ENCODE measurements around the gene INSR.
"Not testable (repeated sequence)": the region's sequence is repeated elsewhere in the genome, so short reads cannot be mapped to it uniquely, and the experiment has no call there.

INSR gene

DNA sequence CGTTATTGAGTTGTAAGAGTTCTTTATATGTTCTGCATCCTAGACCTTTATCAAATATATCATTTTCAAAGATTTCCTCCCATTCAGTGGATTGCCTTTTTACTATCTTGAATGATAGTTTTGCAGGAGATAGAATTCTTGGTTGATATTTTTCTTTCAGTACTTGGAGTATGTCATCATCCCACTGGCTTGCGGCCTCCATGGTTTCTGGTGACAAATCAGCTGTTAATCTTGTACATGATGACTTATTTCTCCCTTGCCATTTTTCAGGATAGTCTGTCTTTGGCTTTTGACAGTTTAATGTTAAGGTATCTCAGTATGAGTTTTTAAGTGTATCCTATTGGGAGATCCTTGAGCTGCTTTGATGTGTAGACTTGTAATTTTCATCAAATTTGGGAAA is 216.2 kb downstream of the INSR start:
- DNase-seq: no peak

DNA sequence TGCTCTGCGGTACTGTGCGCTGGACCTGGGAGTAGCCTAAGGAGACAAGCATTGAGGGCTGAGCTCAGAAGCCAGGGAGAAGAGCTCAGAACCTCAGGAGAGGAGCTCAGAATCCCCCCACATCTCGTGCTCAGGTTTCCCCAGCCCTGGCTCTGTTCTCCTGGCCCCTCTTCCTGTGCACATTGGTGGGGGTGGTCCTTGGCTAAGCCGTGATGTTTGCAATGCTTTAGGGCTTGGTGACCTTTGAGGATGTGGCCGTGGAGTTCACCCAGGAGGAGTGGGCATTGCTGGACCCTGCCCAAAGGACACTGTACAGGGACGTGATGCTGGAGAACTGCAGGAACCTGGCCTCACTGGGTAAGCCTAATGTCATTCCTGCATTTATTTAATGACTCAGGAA is 218.1 kb downstream of the INSR start:
- no peak for DNase-seq

DNA sequence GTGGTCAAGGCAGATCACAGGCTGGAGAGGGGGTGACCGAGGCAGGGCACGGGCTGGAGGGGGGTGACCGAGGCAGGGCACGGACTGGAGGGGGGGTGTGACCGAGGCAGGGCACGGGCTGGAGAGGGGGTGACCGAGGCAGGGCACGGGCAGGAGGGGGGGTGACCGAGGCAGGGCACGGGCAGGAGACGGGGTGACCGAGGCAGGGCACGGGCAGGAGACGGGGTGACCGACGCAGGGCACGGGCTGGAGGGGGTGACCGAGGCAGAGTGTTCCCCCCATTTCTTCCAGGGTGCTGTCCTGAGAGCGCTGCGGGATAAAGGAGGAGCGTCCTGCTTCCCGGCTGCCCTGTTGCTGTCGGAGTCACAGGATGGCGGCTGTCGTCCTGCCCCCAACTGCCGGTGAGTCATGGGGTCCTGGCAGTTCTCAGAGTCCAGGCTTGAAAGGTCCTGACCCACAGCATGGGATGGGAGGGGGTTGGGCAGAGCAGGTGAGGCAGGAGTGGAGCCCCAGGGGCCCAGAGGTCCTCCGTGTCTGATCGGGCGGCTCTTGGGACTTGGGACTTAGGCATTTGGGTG is 219.4 kb downstream of the INSR start:
- DNase-seq: no peak

DNA sequence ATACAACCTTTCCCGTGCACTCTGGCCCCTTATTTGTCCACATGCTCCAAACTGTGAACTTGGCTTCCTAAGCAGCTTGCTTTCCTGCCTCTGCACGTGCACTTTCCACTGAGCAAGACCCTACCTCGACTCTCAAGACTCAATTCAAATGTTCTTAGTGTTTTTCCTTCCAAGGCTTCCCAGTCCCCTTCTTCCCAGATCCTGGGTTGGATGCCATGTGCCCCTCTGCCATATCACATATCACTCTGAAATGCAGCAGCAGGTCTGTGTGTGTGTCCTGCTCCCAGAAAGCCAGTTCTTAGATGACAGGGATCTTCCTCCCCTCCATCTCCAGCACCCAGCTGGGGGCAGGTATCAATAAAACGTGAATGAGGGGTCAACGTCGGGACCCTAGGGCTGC is 221.7 kb downstream of the INSR start:
- DNase-seq: no peak

DNA sequence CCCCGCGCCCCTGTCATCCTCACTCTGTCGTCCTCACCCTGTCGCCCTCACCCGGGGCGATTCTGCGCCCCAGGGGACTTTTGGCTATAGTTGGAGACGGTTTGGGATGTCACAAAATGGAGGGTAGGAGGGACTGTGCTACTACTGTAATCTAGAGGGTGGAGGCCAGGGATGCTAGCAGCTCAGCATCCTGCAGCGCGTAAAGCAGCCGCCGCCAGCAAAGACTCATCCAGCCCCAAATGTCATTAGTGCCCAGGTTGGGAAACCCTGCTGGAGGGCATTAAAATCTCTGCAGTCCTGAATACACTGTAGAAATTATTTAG is 224.3 kb downstream of the INSR start:
- DNase-seq: no peak

DNA sequence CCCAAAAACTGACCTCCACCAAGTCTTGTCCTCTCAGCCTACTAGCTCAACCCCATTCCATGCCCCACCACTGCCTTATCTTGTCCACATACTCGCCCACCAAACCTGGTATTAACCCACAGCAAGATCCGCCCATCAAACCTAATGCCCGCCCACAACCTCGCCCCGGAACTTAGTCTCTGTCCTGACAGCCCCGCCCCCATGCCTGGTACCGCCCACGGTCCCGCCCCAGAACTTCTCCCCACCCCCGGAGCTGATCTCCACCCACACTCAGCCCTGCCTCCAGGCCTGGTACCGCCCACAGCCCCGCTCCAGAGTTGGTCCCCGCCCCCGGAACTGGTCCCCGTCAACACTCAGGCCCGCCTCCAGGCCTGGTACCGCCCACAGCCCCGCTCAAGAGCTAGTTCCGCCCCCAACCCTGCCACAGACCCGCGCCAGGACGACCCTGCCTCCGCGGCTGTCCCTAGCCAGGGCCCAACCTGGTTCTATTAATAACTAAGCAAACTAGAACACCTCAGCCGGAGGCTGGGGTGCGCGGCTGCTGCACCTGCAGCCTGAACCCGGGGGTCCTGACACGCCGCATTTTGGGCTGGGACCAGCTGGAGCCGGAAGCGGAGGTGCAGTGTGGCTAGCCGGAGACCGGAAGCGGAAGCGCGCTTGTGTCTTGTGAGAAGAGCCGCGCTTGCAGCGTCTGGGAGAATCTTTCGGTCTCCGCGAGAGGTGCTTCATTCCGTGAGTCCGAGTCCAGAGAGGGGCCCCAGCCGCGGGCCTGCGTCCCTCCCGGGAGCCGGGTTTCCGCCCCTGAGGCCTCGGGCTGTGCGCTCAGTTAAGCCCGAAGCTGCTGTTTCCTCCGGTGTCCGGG is 224.9 kb downstream of the INSR start, which contains the start of gene ZNF557:
Gene ZNF557, plus strand, starts transcription at position 662 of the 862 bp plus-strand sequence. CDS start 5,372 bp downstream, outside the sequence.
- peak; percentile 92 for DNase-seq

DNA sequence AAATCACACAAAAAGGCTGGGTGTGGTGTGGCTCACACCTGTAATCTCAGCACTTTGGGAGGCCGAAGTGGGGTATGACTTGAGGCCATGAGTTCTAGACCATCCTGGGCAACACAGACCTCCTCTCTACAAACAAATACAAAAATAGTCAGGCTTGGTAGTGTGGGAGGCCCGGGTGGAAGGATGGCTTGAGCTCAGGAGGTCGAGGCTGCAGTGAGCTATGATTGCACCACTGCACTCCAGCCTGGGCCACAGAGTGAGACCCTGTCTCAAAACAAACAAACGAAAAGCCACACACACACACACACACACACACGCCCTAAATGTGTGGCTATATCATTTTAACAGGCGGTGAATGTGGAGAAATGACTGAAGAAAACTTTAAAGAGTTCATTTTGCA is 225.6 kb downstream of the INSR start:
- DNase-seq: no peak

DNA sequence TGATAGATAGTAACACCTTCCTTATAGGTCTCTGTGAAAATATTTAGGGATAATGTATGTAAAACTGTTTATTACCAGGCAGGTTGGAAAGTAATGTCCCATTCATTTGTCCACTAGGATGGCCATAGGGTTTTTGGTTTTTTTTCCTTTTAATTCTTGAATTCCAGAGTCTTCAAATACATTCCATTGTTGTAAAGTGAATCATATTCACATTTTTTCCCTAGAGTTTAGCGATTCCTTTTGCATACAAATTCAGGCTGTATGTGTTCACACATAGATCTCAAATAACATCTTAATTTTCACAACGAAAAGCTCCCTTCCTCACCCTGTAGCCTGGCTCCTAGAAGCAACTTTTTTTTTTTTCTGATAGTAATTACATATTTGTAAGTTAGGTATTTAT is 226.5 kb downstream of the INSR start:
- no peak for DNase-seq

DNA sequence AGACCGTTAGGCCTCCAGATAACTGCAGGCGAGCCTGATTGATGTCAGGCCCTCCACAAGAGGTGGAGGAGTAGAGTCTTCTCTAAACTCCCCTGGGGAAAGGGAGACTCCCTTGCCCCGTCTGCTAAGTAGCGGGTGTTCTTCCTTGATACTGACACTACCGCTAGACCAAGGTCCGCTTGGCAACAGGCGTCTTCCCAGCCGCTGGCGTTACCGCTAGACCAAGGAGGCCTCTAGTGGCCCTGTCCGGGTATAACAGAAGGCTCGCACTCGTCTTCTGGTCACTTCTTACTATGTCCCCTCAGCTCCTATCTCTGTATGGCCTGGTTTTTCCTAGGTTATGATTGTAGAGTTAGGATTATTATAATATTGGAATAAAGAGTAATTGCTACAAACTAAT is 227.1 kb downstream of the INSR start:
- DNase-seq: not testable (repeated sequence)

DNA sequence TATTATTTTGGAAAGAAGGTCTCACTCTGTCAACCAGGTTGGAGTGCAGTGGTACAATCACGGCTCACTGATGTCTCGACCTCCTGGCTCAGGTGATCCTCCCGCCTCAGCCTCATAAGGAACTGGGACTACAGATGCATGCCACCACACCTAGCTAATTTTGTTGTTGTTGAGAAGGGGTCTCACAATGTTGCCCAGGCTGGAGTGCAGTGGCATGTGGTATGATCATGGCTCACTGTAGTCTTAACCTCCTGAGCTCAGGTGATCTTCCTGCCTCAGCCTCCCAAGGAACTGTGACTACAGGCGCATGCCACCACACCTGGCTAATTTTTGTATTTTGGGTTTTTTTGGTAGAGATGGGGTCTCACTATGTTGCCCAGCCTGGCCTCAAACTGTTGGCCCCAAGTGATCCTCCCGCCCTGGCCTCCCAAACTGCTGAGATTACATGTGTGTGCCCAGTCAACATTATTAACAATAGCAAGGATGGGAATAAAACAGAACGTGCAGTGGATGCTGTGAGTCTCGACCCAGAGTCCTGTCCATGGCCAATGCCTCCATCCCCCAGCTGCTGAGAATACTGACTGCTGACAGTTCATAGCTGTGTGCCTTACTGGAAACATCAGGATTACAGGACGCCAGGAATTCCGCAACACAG is 230.3 kb downstream of the INSR start:
- no peak for DNase-seq

DNA sequence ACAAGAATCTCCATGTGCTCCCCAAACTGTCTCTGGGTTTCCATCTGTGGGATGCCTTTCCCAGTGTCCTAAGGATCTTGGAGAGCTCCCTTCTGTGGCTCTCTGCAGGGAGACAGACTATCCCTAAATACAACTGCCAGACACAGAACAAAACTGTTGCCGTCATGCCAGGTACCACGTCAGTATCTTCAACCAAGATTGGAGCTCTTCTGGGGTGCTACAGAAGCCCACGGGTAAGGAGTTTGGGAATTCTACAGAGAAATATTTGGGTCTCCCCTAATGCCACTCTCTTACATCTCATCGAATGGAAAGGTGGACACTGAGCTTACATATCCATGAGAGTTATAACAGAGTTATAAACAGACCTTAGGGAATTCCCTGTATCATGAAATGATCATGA is 230.9 kb downstream of the INSR start:
- no peak for DNase-seq

All from activated gamma-delta T cell (primary cell).